Stomach smooth muscle (tissue), 2 donors: ENCODE data around the gene TMF1.

Source experiments
- H3K27ac ChIP-seq: one replicate; pipeline ENCODE4 v1.7.0; 2013; ENCODE audit warnings: mild to moderate bottlenecking, low read length, inconsistent platforms
- H3K27me3 ChIP-seq, 2 donors: one replicate each; pipeline ENCODE4 v1.7.0; 2013; ENCODE audit warnings: low read length in 2 of 2; ENCODE audit not compliant: insufficient read depth in 2 of 2, control insufficient read depth in 1 of 2
- H3K36me3 ChIP-seq, 2 donors: one replicate each; pipeline ENCODE4 v1.7.0; 2013; ENCODE audit warnings: low read length in 2 of 2; ENCODE audit not compliant: control insufficient read depth in 2 of 2, insufficient read depth in 2 of 2
- H3K4me1 ChIP-seq: one replicate; pipeline ENCODE4 v1.7.0; 2013; ENCODE audit warnings: low read length; ENCODE audit not compliant: control insufficient read depth, insufficient read depth
- H3K4me3 ChIP-seq, 2 donors: one replicate each; pipeline ENCODE4 v1.7.0; 2013; ENCODE audit warnings: low read length in 2 of 2
- H3K9ac ChIP-seq, 2 donors: one replicate each; pipeline ENCODE4 v1.7.0; 2013; ENCODE audit warnings: low read length in 2 of 2, mild to moderate bottlenecking in 1 of 2
- H3K9me3 ChIP-seq, 2 donors: one replicate each; pipeline ENCODE4 v1.7.0; 2013; ENCODE audit warnings: low read length in 2 of 2; ENCODE audit not compliant: control insufficient read depth in 2 of 2
- donor health status: healthy.
- donor health status: Pancreatic carcinoma.

Gene TMF1

GRCh38 chr3:69079269-69080159 lies 27.4 kb upstream of the TMF1 start:
- no peaks in the 10 kb centered on the region for H3K36me3 ChIP-seq
- peak overlapping the region; percentile 74 to 82 for H3K4me3 ChIP-seq
- H3K9ac ChIP-seq: peak overlapping the region; percentile 69 to 75
- H3K9me3 ChIP-seq: no peaks in the 10 kb centered on the region
- peaks cover 21% of the 10 kb centered on the region for H3K4me1 ChIP-seq
- no peak overlapping the region for H3K27ac ChIP-seq
- no peaks in the 10 kb centered on the region for H3K27me3 ChIP-seq

- Histone ChIP-seq H3K9me3 (no peaks in the 10 kb centered on the region), H3K36me3 (peaks cover 7 to 23% of the 10 kb centered on the region in 2 donors), H3K27ac (no peak overlapping the region), H3K27me3 (no peaks in the 10 kb centered on the region), H3K4me3 (no peak overlapping the region), H3K9ac (no peak overlapping the region), H3K4me1 (no peaks in the 10 kb centered on the region)
These were observed 20.8 kb upstream of the TMF1 start for GRCh38 chr3:69072928-69073327.

DNA sequence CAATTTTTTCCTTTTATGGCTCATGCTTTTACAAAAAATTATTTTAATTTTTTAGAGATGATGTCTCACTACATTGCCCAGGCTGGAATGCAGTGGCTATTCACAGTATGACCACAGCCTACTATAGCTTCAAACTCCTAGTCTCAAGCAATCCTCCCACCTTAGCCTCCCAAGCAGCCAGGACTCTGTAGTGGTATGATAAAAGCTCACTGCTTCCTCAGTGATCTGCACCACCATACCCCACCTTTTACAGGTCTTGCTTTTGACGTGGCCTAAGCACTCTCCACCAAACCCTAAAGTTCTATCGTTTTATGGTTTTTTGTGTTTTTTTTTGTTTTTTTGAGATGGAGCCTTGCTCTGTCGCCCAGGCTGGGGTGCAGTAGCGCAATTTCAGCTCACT lies 14.0 kb upstream of the TMF1 start:
- no peaks in the 10 kb centered on the region for H3K4me1 ChIP-seq
- H3K27ac ChIP-seq: no peak overlapping the region
- H3K36me3 ChIP-seq: peaks cover 8 to 17% of the 10 kb centered on the region in 2 donors

DNA sequence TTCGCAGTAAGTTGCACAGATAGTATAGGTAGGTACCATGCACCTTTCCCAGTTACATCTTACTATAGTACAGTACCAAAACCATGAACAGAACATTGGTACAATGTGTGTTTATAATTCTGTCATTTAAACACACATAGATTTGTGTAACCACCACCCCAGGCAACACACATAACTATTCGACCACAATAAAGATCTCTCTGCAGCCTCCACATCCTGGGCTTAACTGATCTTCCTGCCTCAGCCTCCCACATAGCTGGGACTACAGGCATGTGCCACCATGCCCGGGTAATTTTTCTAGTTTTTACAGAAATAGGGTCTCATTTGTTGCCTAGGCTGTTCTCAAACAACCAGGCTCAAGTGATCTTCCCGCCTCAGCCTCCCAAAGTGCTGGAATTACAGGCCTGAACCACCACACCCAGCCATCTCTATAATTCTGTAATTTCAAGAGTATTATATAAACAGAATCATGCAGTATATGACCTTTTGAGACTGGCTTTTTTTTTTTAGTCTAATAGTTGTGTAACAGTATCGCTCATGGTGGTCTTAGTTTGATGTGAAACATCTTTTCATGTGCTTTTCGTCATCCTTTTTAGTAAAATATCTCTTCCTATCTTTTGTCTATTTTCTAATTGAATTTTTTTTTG lies 13.3 kb upstream of the TMF1 start:
- peaks cover 12 to 19% of the 10 kb centered on the region in 2 donors for H3K36me3 ChIP-seq
- no peaks in the 10 kb centered on the region for H3K27me3 ChIP-seq
- no peaks in the 10 kb centered on the region for H3K9me3 ChIP-seq
- H3K4me3 ChIP-seq: no peak overlapping the region
- no peak overlapping the region for H3K27ac ChIP-seq
- no peaks in the 10 kb centered on the region for H3K4me1 ChIP-seq
- H3K9ac ChIP-seq: no peak overlapping the region

More for the DNA sequence above, 14.0 kb upstream of the TMF1 start:
- Histone ChIP-seq H3K9ac (no peak overlapping the region), H3K27me3 (no peaks in the 10 kb centered on the region), H3K4me3 (no peak overlapping the region), H3K9me3 (no peaks in the 10 kb centered on the region)

- Histone ChIP-seq H3K9me3 (no peaks in the 10 kb centered on the region), H3K27ac (no peak overlapping the region), H3K4me1 (no peaks in the 10 kb centered on the region), H3K4me3 (no peak overlapping the region), H3K27me3 (no peaks in the 10 kb centered on the region), H3K36me3 (peaks cover 19 to 23% of the 10 kb centered on the region in 2 donors), H3K9ac (no peak overlapping the region)
These were observed 11.5 kb upstream of the TMF1 start for GRCh38 chr3:69063636-69064035.

DNA sequence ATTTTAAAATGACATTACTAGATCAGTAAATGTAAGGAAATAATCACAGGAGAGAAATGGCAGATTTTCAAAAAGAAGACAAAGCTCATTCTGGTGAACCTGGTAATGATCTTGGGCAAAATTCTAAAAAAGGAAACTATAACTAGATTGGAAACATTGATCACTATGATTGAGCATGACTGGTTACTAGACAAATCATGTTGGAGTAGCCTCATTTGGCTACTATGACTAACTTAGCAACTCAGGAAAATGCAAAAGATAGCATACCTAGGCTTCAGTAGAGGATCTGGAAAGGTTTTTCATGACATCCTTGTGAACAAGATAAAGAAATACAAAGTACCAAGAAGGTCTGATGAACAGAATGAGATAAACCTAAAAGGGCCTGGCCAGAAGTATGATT lies 7.6 kb upstream of the TMF1 start:
- Histone ChIP-seq H3K4me3 (no peak overlapping the region), H3K36me3 (peaks cover 26 to 29% of the 10 kb centered on the region in 2 donors), H3K9me3 (no peaks in the 10 kb centered on the region), H3K9ac (no peak overlapping the region), H3K4me1 (no peaks in the 10 kb centered on the region), H3K27ac (no peak overlapping the region), H3K27me3 (no peaks in the 10 kb centered on the region)

DNA sequence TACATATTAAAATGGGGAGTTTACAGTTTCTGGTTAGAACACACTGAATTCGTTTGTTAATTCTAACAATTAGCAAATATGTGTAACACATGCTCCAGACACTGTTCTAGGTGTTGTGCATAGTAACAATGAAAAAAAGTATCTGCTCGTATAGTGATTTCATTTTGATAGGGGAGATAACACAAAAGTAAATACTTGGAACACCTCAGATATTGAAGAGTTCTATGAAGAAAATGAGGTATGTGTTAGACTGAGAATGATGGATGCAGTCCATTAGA lies 6.8 kb upstream of the TMF1 start:
- no peaks in the 10 kb centered on the region for H3K9me3 ChIP-seq
- H3K27ac ChIP-seq: no peak overlapping the region
- H3K9ac ChIP-seq: no peak overlapping the region
- no peaks in the 10 kb centered on the region for H3K4me1 ChIP-seq
- no peak overlapping the region for H3K4me3 ChIP-seq
- H3K36me3 ChIP-seq: peaks cover 28 to 29% of the 10 kb centered on the region in 2 donors
- H3K27me3 ChIP-seq: no peaks in the 10 kb centered on the region

GRCh38 chr3:69058180-69058946 lies 6.2 kb upstream of the TMF1 start:
- peaks cover 28 to 29% of the 10 kb centered on the region in 2 donors for H3K36me3 ChIP-seq
- no peak overlapping the region for H3K27ac ChIP-seq
- H3K27me3 ChIP-seq: no peaks in the 10 kb centered on the region
- no peaks in the 10 kb centered on the region for H3K4me1 ChIP-seq
- H3K9ac ChIP-seq: no peak overlapping the region
- H3K4me3 ChIP-seq: no peak overlapping the region
- no peaks in the 10 kb centered on the region for H3K9me3 ChIP-seq

- H3K9me3 ChIP-seq: no peaks in the 10 kb centered on the region
- peak overlapping the region; percentile 91 for H3K27ac ChIP-seq
- peak overlapping the region; percentile 89 to 96 for H3K4me3 ChIP-seq
- H3K27me3 ChIP-seq: no peaks in the 10 kb centered on the region
- H3K9ac ChIP-seq: peak overlapping the region; percentile 91 to 95
- peaks cover 11 to 13% of the 10 kb centered on the region in 2 donors for H3K36me3 ChIP-seq
- H3K4me1 ChIP-seq: peaks cover 13% of the 10 kb centered on the region
These were observed 352 bp upstream of the TMF1 start for GRCh38 chr3:69052472-69052898.

DNA sequence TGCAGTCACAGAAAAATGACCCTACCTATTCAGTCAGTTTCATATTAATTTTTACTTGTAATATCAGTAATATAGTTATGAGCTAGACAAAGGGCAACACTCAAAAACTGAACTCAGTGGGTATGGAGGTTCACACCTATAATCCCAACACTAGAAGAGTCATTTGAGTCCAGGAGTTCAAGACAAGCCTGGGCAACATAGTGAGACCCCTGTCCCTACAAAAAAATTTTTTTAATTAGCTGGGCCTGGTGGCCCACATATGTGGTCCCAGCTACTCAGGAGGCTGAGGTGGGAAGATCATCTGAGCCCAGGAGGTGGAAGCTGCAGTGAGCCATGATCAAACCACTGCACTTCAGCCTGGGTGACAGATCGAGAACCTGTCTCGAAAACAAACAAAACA lies 3.1 kb downstream of the TMF1 start:
- H3K27me3 ChIP-seq: no peaks in the 10 kb centered on the region
- H3K4me1 ChIP-seq: peaks cover 13% of the 10 kb centered on the region
- no peak overlapping the region for H3K27ac ChIP-seq
- no peak overlapping the region for H3K4me3 ChIP-seq
- H3K9ac ChIP-seq: no peak overlapping the region
- H3K36me3 ChIP-seq: peaks cover 11 to 24% of the 10 kb centered on the region in 2 donors
- H3K9me3 ChIP-seq: no peaks in the 10 kb centered on the region
